ENCODE results near the gene PFN3.

Gene PFN3

GRCh38 chr5:177396807-177397206 lies 3.7 kb downstream of the PFN3 start:
- no peak for TF ChIP-seq CTCF (IDR thresholded peaks at IDR 0.05; ENCODE audit: insufficient read depth, low read depth, low read length, missing control alignments)
- H3K4me3 ChIP-seq (ENCODE audit: low read depth, low read length): no peak overlapping the region
- DNase-seq (ENCODE audit: low read depth): no peak

GRCh38 chr5:177396078-177396477 lies 4.4 kb downstream of the PFN3 start:
- DNase-seq (ENCODE audit: low read depth): no peak

GRCh38 chr5:177393990-177394389 lies 6.5 kb downstream of the PFN3 start:
- H3K4me3 ChIP-seq (ENCODE audit: low read depth, low read length): no peak overlapping the region
- DNase-seq (ENCODE audit: low read depth): no peak
- TF ChIP-seq CTCF (IDR thresholded peaks at IDR 0.05; ENCODE audit: insufficient read depth, low read depth, low read length, missing control alignments): no peak

More at GRCh38 chr5:177396078-177396477, 4.4 kb downstream of the PFN3 start:
- H3K4me3 ChIP-seq (ENCODE audit: low read depth, low read length): no peak overlapping the region
- no peak for TF ChIP-seq CTCF (IDR thresholded peaks at IDR 0.05; ENCODE audit: insufficient read depth, low read depth, low read length, missing control alignments)

GRCh38 chr5:177393206-177393765 lies 7.2 kb downstream of the PFN3 start:
- no peak for DNase-seq (ENCODE audit: low read depth)
- no peak overlapping the region for H3K4me3 ChIP-seq (ENCODE audit: low read depth, low read length)
- no peak for TF ChIP-seq CTCF (IDR thresholded peaks at IDR 0.05; ENCODE audit: insufficient read depth, low read depth, low read length, missing control alignments)

GRCh38 chr5:177392765-177393164 lies 7.7 kb downstream of the PFN3 start:
- H3K4me3 ChIP-seq (ENCODE audit: low read depth, low read length): no peak overlapping the region
- DNase-seq (ENCODE audit: low read depth): no peak
- TF ChIP-seq CTCF (IDR thresholded peaks at IDR 0.05; ENCODE audit: insufficient read depth, low read depth, low read length, missing control alignments): no peak

GRCh38 chr5:177390363-177391300 lies 9.8 kb downstream of the PFN3 start:
- peak; percentile 92 for DNase-seq (ENCODE audit: low read depth)
- peak; percentile 93 for TF ChIP-seq CTCF (IDR thresholded peaks at IDR 0.05; ENCODE audit: insufficient read depth, low read depth, low read length, missing control alignments)
- H3K4me3 ChIP-seq (ENCODE audit: low read depth, low read length): peak overlapping the region; percentile 17

All from GM12865 (cell line).